GM10266 (cell line): ENCODE results near the gene NSD1.
A peak's percentile ranks its signal among the peaks of the same experiment; 100 is the strongest.

Experiments used
- DNase-seq: peaks from one replicate; pipeline ENCODE4 v3.0.0; 2012; ENCODE audit errors: extremely low spot score
- TF ChIP-seq, protein P1 (sequence below): IDR thresholded peaks from 2 replicates; pipeline ENCODE4 v1.5.1; 2012; ENCODE audit warnings: mild to moderate bottlenecking, low read depth; ENCODE audit not compliant: control insufficient read depth, insufficient read depth; ENCODE audit errors: missing control alignments

The NSD1 gene

DNA sequence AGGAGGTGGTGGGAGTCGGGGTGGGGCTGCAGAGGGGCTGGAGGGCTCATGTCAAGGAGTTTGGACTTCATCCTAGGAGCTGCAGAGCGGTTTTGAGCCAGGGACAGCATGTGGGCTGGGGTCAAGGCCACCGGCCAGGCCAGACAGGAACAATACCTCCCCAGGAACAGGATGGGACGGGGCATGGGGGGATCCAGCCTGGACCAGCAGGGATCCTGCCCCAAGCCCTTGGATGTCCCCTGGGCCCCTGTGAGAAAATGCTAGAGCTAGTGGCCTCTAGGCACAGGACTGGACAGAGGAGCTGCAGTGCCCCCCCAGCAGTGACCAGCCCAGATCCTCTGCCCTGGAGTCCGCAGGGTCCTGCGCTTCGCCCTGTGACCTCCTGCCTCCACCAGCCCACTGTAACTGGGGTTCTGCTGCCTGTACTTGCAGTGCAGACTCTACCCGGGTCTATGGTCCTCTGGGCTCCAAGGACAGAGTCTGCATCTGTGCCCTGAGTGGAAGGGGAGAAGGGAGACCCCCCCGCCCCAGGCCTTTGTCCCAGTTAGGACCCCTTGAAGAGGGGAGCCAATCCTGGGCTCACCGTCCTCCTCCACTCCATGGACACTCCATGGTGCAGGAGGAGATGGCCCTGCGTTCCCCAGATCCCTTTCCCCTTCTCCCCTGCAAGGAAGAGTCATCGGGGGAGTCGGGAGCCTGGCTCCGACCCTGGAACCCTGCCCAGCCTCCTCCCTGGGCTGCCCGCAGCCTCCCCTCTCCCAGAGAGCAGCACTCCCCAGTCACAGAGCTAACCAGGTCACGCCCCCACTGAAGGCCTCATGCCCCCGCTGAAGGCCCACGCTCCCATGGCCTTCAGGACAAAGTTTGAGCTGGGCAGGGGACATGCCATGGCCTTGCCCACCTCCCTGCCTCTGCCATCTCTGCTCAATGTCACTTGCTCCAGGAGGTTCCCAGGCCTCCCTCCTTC is 181.1 kb downstream of the NSD1 start:
- TF ChIP-seq, protein P1, sequence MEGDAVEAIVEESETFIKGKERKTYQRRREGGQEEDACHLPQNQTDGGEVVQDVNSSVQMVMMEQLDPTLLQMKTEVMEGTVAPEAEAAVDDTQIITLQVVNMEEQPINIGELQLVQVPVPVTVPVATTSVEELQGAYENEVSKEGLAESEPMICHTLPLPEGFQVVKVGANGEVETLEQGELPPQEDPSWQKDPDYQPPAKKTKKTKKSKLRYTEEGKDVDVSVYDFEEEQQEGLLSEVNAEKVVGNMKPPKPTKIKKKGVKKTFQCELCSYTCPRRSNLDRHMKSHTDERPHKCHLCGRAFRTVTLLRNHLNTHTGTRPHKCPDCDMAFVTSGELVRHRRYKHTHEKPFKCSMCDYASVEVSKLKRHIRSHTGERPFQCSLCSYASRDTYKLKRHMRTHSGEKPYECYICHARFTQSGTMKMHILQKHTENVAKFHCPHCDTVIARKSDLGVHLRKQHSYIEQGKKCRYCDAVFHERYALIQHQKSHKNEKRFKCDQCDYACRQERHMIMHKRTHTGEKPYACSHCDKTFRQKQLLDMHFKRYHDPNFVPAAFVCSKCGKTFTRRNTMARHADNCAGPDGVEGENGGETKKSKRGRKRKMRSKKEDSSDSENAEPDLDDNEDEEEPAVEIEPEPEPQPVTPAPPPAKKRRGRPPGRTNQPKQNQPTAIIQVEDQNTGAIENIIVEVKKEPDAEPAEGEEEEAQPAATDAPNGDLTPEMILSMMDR = no peak

DNA sequence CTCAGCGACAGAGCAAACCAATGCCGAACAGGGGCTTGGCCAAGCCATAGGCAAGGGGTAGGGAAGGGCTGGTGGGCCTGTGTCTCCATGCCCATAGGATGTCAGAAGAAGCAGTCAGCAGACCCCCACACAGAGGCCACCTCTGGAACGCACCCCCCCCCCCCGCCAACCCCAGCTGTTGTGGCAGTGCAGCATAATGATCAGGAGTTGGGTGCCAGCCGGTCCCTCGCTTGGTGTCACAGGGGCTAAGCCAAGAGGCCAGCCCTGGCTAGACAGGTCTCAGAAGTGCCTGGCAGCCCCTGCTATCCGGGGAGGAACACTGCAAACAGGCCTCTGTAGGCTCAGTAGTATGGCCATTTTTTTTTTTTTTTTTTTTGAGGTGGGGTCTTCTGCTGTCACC is 181.8 kb downstream of the NSD1 start:
- TF ChIP-seq, protein P1 = no peak
- DNase-seq = no peak

More for the DNA sequence above, 181.1 kb downstream of the NSD1 start:
- no peak for DNase-seq

DNA sequence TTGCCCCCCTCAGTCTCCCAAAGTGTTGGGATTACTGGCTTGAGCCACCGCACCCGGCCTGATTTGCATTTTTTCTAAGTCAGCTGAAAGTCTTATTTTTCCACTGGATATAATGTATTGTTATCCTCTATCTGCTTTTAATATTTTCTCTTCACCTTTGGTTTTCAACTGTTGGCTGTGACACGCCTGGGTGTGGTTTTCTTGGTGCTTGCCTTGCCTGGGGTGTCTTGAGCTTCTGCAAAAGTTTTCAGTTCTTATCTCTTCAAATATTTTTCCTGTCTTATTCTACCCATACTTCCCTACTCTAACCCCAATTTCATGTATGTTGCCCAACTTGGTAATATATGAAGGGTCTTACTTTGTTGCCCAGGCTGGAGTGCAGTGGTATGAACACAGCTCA is 182.4 kb downstream of the NSD1 start:
- TF ChIP-seq, protein P1 = no peak

DNA sequence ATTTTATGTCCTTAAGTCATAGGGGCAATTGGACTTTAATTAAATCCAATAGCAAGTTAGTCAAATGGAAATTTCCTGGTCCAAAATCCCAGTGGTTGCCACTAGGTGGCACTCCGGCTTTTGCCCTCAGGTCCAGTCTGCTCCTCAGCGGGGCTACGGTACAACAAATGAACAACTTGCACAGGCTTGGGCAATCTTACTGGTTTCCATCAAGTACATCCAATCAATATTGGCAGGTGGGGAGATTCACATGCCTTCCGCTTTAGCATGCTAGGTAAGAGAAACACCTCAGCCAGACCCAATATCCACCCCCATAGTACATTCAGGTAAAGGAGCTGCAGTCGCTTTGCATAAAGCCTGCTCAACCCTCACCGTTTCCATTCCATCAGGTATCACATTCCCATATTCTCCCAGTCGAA is 184.4 kb downstream of the NSD1 start:
- DNase-seq = peak; percentile 74
- TF ChIP-seq, protein P1 = peak; percentile 95

More for the DNA sequence above, 182.4 kb downstream of the NSD1 start:
- no peak for DNase-seq

DNA sequence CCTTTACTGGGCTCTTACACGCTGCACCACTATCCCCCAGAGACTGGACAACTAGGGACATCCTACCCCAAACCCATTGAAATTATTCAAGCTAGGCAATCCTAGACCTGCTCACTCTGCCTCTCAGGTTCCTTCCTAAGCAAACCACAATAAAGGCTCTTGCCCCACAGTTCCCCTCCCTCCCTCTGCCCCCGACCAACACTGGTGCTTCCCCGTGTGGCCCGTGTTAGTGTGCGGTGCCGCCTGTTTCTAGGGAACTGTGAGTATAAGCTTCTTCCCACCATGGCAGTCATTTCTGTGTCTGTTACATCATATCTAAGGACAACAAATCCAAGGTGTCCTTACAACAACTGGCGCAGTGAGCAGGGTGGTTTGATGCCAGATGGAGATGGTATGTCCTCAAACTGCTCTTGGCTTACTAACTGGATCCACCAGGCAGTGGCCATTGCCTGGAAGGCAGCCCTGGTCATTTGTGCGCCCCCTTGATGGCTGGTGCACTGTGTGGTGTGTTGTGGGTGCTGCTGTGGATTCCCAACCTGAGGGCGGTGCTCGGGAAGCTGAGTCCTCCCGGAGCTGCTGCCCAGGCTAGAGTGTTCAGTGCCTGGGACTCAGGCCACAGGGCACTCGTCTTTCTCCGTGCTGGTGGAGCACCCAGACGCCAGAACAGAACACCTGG is 186.5 kb downstream of the NSD1 start:
- DNase-seq = no peak
- TF ChIP-seq, protein P1 = no peak

DNA sequence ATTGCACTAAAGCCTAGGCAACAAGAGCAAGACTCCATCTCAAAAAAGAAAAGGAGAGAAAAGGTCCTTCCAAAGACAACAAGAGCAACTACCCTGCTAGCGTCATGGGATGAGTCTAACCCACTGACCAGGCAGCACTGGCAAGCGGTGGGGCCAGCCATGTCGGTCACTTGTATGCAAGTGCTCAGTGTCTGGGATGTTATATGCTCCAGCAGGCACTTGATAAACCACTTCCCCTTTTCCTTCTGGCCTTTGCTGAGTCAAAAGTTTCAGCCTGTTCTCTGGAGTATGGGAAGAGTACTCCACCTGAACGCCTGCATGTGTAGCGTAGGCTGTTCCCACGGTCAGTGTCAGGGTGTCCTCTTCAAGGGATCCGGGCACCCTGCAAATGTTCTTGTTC is 187.3 kb downstream of the NSD1 start:
- no peak for DNase-seq

More for the DNA sequence above, 187.3 kb downstream of the NSD1 start:
- TF ChIP-seq, protein P1 = no peak
